Measurements from ENCODE around the gene SSPN.

The SSPN gene

DNA sequence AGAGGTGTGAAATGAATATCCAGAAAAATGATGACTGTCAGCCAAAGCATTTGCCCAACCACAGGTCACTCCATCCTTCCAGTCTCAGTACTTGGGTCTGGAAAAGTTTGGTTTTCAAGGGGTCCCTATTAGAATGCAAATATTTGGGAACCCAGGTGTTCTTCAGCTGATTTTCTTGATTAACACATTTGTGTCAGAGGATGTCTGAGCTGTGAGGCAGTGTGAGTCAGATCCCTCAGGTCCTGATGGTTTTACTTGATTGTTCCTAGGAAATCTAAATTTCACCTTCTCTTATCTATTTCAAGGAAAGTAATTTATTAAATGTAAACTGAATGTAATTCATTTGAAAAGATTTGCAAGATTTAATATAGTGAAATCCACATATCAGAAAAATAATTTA is 71.5 kb downstream of the SSPN start:
- DNase-seq (ENCODE audit: low read depth, low spot score): no peak

DNA sequence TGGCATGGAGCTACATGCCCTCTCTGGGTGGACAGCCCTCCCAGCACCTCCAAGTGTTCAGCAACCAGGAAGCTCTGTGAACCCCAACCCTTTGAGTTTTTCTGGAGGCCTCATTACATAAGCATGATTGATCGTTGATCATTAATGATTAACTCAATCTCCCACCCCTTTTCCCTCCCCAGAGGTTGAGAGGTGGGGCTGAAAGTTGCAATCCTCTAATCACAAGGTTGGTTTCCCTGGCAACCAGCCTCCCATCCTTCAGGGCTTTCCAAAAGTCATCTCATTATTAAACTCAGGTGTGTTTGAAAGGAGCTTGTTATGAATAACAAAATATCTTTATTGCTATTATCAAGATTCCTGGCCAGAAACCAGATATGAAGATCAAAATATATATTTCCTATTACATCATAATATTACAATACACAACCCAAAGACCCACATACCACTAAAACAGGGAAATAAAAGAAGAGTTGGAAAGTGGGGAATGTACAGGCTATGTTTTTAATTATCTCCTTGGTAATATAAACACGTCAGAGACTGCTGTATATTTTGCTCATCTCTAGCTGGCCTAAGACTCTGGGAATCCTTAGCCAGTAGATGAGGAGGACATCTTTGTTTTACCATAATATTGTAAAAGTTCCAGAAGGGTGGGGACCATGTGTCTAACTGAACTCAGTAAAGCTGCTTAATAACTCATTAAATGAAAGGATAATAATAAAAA is 73.6 kb downstream of the SSPN start:
- no peak for DNase-seq (ENCODE audit: low read depth, low spot score)

DNA sequence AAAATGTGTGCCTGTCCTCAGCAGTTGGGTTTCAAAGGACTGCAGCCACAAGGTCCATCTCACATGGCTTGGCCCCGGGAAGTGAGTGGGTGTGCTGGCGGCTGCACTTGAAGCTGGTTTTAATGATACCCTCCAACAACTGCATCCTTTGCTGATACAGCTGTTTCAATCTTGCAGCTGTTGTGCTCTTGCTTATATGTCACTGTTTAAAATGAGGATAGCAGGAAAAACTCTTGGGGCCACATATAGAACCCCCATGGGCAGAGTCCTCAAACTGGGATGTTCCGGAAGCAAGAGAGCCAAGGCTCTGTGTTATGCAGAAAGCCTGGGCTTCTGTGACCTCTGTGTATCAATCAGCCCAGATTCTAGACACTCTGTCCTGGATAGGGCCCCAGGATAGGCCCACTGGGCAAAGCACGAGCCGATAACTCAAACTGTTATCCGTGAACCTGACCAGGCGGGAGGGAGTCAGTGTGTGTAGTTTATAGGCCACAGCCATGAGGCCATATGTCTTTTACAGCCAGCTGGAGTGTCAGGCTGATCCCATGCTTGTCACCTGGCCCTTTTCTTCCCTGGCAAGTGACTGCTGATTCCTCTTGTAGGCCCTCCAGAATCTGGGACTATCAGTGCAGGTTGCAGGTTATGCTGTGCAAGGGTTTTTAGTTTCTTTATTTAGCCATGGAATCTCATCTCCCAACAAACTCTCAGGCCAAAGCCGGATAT is 74.3 kb downstream of the SSPN start:
- DNase-seq (ENCODE audit: low read depth, low spot score): no peak

DNA sequence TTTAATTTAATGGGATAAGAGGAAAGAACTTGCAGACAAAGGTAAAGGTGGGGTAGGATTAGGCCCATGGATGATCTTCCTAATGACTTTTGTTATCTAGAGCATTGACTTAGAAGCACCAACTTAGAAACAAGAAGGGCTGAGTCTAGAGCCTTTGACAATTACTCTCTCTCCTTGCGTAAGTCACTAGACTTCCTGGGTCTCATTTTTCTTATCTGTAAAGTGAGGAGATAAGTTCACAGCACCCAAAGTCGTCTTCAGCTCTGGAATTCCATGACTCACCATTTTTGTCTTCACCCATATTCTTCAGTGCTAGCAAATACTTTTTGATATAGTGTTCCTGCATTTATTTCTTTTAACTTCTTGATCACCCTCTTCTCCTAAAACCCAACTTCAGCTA is 75.7 kb downstream of the SSPN start:
- DNase-seq (ENCODE audit: low read depth, low spot score): no peak

DNA sequence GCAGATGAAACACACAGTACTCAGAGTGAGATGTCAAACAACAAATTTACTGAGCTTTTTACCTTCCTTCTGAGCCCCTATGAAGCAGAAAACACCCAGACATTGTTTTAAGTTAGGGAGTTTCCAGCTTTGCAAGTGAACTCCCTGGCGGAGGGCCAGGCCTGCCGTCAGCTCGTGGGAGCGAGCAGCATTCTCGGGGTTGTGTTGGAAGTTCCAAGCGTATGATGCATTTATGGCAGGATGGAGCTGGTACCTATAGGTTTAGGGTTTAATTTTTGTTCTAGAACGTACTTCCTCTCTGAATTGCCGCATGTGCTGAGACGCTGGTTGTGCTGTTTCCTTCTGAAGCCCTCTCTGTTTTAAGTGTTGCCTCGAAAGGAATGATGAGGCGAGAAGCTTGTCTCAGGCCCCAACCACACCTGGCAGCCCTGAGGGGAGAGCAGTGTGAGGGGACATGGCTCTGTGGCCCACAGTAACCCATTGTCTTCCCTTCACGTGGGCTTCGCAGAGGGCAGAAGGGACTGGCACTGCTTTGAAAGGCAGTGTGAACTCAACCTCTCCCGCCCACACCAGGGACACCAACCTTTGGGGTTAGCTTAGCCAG is 76.6 kb downstream of the SSPN start:
- peak; percentile 65 for DNase-seq (ENCODE audit: low read depth, low spot score)

DNA sequence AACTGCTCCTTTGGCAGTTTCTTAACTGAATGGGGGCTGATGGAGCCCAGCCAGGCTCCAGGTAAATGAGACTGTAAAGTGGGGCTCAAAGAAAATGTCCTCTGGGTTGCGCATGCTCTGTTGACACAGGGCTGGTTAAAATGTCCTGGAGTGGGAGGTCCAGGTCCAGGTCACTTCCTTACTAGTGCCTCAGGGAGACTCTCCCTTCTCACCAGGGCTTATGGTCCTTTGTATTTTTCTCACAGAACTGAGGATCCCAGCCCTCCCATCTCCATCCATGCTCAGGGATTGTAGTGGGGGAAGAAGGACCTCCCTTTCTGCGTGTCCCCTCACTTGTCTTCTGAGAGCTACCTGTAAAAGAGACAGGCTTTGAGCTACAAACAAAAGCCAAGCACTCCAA is 77.5 kb downstream of the SSPN start:
- no peak for DNase-seq (ENCODE audit: low read depth, low spot score)

GRCh38 chr12:26273811-26274210 is 78.4 kb downstream of the SSPN start:
- no peak for DNase-seq (ENCODE audit: low read depth, low spot score)

DNA sequence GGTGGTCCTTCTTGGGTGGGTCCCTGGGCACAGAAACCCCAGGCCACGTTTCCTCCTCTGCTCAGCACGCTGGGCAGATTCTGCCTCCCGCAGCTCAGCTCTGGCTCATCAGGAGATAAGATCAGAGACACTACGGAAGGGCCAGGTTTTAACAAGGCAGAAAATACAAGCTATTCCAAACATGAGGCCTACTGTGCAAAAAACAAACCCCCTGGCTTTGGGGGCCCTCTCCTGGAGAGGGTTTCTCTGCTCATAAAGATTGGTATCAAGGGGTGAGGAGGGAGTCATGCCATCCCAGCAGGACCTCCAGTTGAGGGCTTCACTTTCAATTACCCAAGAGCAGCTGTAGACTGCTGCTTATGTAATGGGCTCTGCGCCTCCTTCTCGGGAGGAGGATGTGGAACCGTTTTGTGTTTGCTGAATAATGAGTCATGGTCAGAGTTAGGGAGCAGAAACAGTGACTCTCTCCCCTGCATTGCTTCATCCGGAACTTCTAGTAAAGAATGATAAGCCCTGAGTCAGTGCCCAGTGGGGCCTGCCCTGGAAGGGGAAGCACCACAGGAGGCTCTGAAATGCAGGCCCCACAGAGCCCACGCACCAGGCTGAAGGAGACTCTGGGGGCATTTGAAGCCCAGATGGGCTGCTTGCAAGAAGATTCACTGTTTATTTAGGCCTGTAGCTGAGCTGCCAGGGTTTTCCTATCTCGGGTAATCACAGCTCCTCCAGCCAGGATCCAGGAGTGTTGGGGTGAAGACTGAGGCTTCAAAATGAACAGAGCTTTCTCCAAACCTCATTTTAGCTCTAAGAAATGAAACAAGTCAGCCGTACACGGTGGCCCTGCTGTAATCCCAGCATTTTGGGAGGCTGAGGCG is 79.3 kb downstream of the SSPN start:
- peak; percentile 98 for DNase-seq (ENCODE audit: low read depth, low spot score)

DNA sequence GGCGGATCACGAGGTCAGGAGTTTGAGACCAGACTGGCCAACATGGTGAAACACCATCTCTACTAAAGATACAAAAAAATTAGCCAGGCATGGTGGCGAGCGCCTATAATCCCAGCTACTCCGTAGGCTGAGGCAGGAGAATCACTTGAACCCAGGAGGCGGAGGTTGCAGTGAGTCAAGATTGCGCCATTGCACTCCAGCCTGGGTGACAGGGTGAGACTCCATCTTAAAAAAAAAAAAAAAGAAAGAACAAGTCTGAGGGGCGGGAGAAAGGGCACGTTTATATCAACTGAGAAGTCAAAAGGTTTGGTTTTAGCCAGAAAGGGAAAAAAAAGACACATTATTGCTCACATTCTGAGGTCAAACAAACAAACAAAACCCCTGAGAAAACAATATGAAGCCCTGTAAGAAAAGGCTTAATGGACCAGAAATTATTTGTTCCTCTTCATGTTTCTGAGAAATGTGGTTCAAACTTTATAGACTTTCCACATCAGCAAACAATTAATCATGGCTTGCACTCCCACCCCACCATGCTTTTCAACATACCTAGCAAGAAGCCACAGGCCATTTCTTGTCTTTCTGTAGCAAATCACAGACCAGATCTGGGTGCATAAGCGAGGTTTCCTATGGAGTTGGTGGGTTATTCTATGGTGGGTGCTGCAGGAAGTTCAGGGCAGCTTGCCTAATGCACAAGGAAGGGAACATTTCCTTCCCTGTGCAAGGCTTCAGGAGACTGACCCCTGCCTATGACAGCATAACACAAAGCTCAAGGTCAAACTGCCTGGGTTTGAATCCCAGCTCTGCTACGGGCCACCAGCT is 80.1 kb downstream of the SSPN start:
- no peak for DNase-seq (ENCODE audit: low read depth, low spot score)

GRCh38 chr12:26276709-26277108 is 81.3 kb downstream of the SSPN start:
- DNase-seq (ENCODE audit: low read depth, low spot score): no peak

GRCh38 chr12:26277506-26278246 is 82.3 kb downstream of the SSPN start:
- no peak for DNase-seq (ENCODE audit: low read depth, low spot score)

DNA sequence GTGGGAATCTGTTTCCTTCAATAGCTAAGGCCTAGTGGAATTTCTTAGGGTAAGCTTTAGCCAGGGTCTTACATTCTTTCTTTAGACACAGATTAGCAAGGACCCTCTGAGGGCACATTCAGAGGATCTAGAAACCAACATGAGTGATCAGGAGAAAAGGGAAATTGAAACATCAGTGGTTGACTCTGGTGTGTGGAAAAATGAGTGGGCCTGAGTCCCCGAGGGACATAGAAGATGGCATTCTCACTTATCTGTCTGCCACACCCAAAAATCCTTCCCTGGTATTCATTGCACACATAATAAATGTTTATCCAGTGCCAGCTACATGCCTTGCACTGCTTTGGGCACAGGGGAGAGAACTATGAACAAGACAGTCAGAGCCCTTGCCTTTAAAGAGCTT is 82.9 kb downstream of the SSPN start:
- no peak for DNase-seq (ENCODE audit: low read depth, low spot score)

DNA sequence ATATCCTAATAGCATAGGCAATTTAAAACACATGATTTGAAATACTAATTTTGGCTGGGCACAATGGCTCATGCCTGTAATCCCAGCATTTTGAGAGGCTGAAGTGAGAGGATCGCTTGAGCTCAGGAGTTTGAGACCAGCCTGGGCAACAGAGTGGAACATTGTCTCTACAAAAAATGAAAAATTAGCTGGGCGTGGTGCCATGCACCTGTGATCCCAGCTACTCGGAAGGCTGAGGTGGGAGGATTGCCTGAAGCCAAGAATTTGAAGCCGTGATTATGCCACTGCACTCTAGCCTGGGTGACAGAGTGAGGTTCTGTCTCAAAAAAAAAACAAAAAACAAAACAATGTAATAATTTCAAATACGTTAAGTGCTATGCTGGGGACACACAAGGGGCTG is 83.3 kb downstream of the SSPN start:
- no peak for DNase-seq (ENCODE audit: low read depth, low spot score)

GRCh38 chr12:26279091-26279490 is 83.7 kb downstream of the SSPN start:
- no peak for DNase-seq (ENCODE audit: low read depth, low spot score)

DNA sequence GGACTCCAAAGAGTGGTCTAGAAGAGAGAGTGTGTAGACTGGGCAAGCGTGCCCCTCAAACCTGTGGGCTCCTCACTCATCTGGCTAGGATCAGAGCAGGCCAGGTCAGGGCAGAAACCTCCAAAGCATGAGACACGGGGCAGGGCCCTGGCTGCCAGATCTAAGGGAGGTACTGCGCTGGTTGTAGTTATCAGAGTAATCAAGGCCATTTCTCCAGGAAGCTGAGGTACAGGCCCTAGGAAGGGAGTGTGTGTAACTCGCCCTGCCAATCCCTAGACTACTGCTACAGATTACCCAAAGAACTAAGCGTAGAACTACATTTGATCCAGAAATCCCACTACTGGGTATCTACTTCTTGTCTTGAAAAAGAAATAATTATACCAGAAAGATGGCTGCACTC is 84.5 kb downstream of the SSPN start:
- no peak for DNase-seq (ENCODE audit: low read depth, low spot score)

- no peak for DNase-seq (ENCODE audit: low read depth, low spot score)
Measured at GRCh38 chr12:26280869-26281268, 85.5 kb downstream of the SSPN start.

DNA sequence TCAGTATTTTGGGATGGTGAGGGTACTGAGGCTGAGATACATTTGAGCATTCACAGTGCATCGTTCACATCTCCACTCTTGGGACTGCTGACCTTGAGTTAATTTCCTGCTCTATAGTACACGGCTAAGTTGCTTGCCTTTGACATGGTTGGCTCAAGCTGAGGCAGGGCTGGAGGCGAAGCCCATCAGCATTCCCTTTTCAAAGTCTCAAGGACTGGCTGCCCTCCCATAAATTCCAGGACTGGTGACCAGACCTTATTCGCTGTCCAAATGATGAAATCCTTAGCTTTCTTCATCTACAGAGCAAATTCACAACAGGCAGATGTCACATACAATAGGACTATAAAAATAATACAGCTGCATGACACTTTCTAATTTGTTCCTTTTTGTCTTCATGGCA is 85.9 kb downstream of the SSPN start:
- no peak for DNase-seq (ENCODE audit: low read depth, low spot score)

DNA sequence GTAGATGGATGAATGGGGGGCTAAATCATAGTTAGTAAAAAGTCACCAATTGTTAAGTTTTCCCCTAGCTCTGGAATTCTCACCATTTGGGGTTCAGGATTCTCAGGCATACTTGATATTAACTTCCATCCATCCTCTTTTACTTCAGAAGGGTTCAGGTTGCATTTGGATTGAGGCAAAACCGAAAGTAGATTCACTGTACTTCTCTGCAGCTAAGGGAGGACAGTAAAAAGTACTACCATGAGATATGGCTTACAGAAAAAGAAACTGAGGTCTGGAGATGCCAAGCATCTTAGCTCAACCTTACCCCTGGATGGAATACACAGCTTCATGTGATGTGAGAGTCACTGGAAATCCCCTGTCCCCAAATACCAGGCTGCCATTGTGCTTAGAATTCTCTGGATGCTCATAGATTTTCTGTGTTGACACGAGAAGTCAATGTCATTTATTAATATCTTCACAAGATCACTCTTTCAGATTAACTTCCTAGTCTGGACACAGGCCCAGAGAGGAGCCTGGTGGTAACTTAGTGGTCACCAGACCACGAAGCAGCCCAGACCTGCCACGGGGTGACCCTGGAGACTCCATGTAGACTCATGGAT is 87.1 kb downstream of the SSPN start:
- no peak for DNase-seq (ENCODE audit: low read depth, low spot score)

DNA sequence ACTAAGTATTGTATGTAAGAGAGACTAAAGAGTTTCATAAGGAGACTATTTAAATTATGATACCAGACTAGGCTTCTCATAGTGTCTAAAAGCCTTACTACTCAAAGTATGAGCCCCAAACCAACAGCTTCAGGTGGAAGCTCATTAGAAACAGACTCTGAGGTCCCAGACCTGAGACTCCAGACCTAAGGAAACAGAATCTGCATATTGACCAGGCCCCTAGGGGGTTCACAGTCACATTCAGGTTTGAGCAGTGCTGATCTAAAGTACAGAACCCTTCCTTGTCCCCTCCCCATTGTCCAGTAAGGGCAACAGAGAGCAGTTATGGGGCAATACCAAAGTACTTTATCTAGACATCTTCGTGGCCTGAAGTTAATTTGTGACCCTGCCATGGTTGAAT is 87.7 kb downstream of the SSPN start:
- DNase-seq (ENCODE audit: low read depth, low spot score): no peak

DNA sequence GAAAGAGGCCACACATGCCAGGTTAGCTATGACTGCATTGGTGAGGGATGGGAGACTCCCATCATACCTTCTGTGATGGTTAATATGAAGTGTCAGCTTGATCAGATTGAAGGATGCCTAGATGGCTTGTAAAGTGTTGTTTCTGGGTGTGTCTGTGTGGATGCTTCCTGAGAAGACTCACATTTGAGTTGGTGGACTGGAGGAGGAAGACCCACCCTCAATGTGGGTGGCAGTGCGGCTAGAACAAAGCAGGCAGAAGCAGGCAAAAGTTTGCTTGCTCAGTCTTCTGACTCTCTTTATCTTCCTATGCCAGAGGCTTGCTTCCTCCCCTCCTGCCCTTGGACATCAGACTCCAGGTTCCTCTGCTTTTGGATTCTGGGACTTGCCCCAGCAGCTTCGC is 88.2 kb downstream of the SSPN start:
- DNase-seq (ENCODE audit: low read depth, low spot score): no peak
